ENCODE measurements around the gene USP6NL. TPM values are rescaled to one million over a fixed set of nuclear protein-coding genes. Genes with fewer than 3 reads are reported as not detected.

Gene USP6NL
- total and polyA plus RNA-seq, 9 of the 15 experiments (the other 6 are each of a cell fraction or from before 2014, with no cell fraction given), result 3.2 to 26.6 (median 19.8) TPM

GRCh38 chr10:11643039-11643438, 31.6 kb upstream of the USP6NL start (continued):
- TF ChIP-seq CHD7 (IDR thresholded peaks at IDR 0.05; ENCODE audit: low read depth, low read length) (no peak), GMEB1 (CRISPR knock-in tag; IDR thresholded peaks at IDR 0.05) (no peak)
